Neural cell (in vitro differentiated cells): ENCODE measurements around the gene MAPT.

Source experiments
- EP300 ChIP-seq: fragments of 450-650 bp; conservative IDR thresholded peaks from 2 replicates; pipeline ENCODE4 v1.6.1; 2014; ENCODE audit warnings: antibody characterized with exemption, mild to moderate bottlenecking, moderate library complexity; ENCODE audit not compliant: poor library complexity, severe bottlenecking
- EZH2 ChIP-seq: fragments of 200-600, 300-800 bp; shearing (Covaris generic), sonication (generic); IDR thresholded peaks from 2 replicates; pipeline ENCODE4 v1.6.1; 2014; ENCODE audit warnings: antibody characterized with exemption, low read length, borderline replicate concordance, mild to moderate bottlenecking; ENCODE audit not compliant: insufficient read depth, poor library complexity, severe bottlenecking
- POLR2AphosphoS5 ChIP-seq: IDR thresholded peaks from 2 replicates; pipeline ENCODE4 v1.6.1; 2012
- RAD21 ChIP-seq: fragments of 450-650 bp; conservative IDR thresholded peaks from 2 replicates; pipeline ENCODE4 v1.6.1; 2014; ENCODE audit warnings: antibody characterized with exemption, mild to moderate bottlenecking, moderate library complexity
- TAF1 ChIP-seq: IDR thresholded peaks from 2 replicates; pipeline ENCODE4 v1.6.1; 2012; ENCODE audit warnings: low read depth
- TF ChIP-seq, protein P1 (sequence below): IDR thresholded peaks from 2 replicates; pipeline ENCODE4 v1.6.1; 2012; ENCODE audit warnings: borderline replicate concordance
- TF ChIP-seq, protein P2 (sequence below): fragments of 450-650 bp; IDR thresholded peaks from 2 replicates; pipeline ENCODE4 v1.5.1; 2014; ENCODE audit warnings: antibody characterized with exemption, mild to moderate bottlenecking, moderate library complexity; ENCODE audit not compliant: poor library complexity, severe bottlenecking

DNA sequence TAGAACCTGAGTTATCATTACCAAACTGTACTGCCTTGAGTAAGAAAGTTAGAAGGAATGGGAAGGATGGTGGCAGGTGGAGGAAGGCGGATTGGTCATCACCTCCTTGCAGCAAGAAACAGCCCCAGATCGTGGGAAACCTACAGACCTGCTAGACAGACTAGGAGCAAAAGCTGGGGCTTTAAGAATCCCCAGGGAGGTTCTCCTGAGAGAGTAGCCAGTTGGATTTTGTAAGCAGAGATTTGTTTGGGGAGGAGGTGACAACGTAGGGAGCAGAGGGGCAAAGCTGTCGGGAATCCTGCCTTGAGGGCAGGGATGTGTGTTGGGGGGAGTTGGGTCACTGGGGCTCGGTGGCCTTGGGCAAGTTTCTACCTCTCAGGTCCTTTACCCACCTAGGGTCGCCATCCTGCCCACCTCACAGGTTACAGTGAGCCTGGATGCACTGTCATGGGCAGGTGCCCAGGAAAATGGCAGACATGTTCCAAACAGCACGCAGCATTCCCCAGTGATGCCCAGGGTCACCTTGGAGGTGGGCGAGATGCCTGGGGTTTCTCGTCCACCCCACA lies 55.5 kb downstream of the MAPT start:
- no peak for TF ChIP-seq RAD21
- TF ChIP-seq, protein P1, sequence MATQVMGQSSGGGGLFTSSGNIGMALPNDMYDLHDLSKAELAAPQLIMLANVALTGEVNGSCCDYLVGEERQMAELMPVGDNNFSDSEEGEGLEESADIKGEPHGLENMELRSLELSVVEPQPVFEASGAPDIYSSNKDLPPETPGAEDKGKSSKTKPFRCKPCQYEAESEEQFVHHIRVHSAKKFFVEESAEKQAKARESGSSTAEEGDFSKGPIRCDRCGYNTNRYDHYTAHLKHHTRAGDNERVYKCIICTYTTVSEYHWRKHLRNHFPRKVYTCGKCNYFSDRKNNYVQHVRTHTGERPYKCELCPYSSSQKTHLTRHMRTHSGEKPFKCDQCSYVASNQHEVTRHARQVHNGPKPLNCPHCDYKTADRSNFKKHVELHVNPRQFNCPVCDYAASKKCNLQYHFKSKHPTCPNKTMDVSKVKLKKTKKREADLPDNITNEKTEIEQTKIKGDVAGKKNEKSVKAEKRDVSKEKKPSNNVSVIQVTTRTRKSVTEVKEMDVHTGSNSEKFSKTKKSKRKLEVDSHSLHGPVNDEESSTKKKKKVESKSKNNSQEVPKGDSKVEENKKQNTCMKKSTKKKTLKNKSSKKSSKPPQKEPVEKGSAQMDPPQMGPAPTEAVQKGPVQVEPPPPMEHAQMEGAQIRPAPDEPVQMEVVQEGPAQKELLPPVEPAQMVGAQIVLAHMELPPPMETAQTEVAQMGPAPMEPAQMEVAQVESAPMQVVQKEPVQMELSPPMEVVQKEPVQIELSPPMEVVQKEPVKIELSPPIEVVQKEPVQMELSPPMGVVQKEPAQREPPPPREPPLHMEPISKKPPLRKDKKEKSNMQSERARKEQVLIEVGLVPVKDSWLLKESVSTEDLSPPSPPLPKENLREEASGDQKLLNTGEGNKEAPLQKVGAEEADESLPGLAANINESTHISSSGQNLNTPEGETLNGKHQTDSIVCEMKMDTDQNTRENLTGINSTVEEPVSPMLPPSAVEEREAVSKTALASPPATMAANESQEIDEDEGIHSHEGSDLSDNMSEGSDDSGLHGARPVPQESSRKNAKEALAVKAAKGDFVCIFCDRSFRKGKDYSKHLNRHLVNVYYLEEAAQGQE, result no peak
- TF ChIP-seq POLR2AphosphoS5, result no peak
- TF ChIP-seq, protein P2, sequence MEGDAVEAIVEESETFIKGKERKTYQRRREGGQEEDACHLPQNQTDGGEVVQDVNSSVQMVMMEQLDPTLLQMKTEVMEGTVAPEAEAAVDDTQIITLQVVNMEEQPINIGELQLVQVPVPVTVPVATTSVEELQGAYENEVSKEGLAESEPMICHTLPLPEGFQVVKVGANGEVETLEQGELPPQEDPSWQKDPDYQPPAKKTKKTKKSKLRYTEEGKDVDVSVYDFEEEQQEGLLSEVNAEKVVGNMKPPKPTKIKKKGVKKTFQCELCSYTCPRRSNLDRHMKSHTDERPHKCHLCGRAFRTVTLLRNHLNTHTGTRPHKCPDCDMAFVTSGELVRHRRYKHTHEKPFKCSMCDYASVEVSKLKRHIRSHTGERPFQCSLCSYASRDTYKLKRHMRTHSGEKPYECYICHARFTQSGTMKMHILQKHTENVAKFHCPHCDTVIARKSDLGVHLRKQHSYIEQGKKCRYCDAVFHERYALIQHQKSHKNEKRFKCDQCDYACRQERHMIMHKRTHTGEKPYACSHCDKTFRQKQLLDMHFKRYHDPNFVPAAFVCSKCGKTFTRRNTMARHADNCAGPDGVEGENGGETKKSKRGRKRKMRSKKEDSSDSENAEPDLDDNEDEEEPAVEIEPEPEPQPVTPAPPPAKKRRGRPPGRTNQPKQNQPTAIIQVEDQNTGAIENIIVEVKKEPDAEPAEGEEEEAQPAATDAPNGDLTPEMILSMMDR, result no peak
- TF ChIP-seq EP300, result no peak
- no peak for TF ChIP-seq TAF1
- no peak for TF ChIP-seq EZH2
